NCI-H446 (cell line): ENCODE measurements around the gene HMOX1.
A peak's percentile ranks its signal among the peaks of the same experiment; 100 is the strongest.
"Not testable (repeated sequence)": the region's sequence is repeated elsewhere in the genome, so short reads cannot be mapped to it uniquely, and the experiment has no call there.

Experiments used
- DNase-seq, 2 experiments: peaks; one replicate each; lab custom pipeline; 2025; lab: John Stamatoyannopoulos, UW

HMOX1 gene

DNA sequence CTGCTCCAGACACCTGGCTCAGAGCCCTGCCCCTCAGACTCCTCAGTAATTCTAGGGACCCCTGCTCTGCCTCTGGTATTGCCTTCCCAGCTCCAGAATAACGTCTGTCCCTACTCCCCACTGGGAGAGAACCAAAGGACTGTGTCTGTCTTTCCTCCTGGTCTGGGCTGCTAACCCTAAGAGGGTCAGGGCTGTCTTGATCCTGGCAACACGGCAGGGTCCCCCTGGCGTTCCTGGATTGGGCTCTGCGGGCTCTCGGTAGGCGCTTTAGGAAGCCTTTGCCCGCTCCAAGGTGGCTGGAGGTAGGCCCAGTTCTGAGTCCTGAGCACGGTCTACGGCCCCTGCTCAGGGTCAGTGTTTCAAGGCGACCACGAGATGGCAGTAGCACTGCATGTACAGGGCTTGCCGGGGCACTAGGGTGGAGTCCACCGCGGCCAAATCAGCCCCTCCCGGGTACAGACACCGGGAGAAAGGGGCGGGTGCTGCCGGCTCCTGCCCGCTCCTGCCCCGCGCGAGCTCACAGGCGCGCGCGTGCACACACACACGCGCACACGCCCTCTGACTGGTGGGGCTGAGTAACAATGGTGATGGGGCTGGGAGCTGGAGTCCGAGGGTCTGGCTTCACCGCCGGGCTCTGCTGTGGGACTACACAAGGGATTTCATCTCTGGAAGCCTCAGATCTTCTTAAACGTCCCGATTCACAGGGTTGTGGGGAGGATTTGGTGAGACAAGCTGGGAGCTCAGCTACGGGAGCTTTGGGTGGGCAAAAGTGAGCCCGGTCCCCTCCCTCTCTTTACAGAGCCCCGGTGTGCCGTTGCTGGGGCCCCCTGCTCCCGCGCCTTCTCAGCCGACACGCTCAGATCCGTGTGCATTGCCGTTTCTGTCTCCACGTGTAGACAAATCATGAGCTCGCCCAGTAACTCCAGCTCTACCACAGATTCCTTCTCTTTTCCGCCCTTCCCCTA, 30.1 kb upstream of the HMOX1 start:
- peak; percentile 64 to 91 for DNase-seq

DNA sequence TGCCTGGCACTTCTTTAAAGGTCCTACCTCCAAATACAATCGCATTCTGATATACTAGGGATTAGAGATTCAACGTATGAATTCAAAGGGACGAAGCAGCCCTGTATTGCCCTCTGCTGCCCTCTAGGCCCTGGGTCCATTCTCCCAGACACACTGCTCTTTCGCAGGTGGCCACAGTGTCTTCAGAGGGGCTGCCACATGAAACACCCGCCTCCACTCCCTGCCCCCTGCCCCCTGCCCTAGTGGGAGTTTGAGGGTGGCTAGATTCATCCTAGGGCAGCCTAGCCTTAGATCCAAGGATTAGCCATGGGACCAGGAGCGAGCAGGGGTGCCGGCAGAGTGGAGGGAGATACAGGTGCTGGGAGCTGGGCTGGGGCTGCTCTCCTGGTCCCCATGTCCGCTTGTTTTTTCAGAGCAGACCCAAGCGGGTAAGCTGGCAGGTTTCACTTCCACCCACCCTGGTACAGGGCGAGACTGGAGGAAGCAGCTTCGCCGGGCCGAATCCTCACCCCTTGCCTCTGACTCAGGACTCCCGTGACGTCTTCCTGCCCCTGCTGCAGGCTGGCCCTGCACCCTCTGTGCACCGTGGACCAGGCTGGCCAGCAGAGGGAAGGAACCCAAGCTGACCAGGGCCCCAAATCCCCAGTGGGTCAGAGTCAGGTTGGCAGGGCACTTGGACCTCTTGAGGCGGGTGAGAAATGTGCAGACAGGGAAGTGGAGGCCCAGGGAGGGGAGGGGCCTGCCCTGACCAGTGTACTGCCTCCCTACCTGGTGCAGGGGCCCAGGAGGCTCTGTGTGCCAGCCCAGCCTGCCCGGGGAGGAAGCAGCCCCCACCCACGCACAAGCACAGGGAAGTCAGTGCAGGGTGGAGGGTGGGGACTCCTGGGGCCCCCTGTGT, 28.4 kb upstream of the HMOX1 start:
- DNase-seq = no peak

DNA sequence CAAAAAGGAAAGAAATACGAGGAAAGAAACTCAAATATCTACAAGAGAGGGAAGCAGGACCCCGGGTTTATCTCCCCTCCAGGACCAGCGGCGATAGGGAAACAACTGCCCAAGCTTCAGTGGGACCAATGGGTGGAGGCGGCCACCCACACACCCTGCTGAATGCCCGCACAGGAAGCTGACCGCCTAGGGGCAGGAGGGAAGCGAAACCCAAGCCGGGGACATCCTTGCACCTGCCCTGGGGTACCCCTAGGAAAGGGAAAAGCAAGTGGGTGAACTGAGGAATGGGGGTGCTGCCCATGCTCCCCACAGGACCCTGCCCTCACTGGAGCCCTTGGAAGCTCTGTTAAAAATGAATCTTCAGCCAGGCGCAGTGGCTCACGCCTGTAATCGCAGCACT, 27.6 kb upstream of the HMOX1 start:
- no peak for DNase-seq

DNA sequence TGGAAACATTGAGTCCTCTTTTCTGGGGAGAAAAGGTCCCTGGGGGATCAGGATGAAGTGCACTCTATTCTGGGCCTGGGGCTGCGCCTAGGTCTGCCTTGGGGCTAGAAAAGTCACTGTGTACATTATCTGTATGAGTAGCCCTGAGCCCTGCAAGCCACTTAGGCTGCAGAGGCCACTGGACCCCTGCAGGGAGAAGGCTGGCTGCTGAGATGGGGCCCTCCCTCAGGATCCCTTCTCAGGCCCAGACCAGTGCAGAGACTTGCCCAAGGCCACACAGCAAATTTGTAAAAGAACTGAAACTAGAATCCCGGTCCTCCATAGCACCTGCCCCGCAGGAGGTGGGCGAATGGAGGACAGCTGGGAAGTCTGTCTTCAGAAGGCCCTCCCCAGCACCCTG, 26.8 kb upstream of the HMOX1 start:
- no peak for DNase-seq

DNA sequence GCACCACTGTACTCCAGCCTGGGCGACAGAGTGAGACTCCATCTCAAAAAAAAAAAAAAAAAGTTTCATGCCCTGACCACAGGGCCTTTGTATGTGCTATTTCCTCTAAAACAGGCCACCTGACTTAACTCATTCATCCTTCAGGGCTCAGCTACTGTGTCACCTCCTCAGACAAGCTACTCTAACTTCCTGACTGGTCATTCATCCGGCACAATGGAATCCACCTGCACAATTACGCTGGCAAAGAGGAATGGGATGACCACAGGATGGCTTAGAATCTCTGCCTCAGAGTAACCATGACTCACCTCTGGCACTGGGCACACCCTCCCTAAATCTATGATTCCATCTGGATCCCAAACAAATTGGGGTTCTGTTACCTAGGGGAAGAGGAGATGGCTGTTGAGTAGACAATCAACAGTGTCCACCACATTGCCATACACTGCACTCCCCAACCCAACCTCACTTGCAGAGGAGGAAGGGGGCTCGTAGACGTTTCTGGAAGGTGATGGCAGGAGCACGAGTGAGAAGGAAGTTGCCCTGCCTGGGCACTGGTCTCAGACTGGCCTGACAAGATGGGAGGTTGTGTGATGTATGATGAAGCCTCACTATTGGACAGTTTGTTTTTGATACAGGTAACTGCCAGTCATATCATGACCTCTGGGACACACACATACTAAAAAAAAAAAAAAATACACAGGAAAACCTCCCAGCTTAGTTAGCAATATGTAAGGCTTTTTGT, 22.8 kb upstream of the HMOX1 start:
- DNase-seq = no peak

DNA sequence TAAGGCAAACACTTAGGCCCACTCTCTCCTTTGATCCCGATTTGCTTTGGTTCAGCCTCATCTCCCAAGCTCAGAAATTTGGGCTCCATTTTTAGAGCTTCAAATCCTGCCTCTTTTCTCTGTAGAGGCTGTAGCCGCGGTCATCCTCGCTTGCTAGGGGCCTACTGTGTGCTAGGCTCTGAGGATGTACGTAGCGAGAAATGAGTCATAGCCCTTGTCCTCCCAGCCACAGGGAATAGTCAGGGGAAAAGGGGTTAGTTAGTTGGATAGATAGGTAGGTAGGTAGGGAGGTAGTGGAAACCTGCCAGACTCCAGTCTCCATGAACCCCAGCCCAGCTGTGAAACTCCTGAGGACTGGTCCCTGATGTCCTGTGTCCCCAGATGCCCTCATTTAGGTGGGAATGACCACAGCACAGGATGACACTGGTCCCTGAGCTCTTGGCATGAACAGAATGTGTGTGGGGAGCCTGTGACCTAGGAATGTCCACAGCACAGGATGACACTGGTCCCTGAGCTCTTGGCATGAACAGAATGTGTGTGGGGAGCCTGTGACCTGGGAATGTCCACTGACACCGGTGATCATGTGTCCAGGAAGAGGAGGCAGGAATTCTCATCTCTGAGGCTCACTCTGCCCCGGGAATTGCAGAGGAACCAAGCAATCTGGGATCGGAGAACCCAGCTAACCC, 21.4 kb upstream of the HMOX1 start:
- DNase-seq = no peak

DNA sequence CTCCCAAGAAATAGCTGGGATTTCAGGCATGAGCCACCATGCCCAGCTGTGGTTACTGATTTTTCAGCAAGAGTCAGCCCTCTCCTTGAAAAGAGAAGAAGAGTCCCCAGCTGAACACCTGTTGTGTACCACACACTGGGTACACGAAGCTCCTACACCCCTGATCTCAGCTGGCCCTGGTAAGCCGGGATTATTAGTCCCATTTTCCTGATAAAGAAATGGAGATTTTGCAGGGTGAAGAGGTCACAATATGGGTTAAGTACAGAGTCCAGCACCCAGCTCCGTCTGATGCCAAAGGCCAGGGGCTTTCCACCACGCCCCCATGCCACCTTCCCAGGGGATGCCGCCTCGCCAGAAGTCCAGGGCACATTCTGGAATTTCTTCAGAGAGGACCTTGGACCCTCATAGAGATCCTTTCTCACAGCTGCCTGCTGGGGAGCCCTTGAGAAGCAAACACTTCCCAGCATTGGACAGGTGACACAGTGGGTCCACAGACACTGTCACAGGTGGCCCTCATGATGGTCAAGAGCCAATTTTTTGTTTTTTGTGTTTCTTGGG, 19.8 kb upstream of the HMOX1 start:
- no peak for DNase-seq

DNA sequence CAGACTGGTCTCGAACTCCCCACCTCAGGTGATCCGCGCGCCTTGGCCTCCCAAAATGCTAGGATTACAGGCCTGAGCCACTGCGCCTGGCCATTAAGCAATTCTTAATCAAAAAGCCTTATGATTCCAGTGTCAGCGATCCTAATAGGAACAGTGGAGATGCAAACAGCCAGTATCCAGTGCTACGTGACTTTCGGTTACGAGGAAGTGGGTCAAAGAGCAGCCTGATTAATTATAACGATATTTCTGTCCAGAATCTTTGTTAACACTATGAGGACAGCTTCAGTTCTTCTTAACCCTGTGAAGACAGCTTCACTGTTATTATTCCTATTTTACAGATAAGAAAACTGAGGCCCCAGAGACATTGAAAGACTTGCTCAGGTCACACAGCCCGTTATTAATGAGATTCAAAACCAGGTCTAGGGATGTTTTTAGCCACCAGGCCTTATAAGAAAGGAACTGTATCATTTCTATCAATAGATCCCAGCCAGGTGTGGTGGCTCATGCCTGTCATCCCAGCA, 17.3 kb upstream of the HMOX1 start:
- DNase-seq = no peak

DNA sequence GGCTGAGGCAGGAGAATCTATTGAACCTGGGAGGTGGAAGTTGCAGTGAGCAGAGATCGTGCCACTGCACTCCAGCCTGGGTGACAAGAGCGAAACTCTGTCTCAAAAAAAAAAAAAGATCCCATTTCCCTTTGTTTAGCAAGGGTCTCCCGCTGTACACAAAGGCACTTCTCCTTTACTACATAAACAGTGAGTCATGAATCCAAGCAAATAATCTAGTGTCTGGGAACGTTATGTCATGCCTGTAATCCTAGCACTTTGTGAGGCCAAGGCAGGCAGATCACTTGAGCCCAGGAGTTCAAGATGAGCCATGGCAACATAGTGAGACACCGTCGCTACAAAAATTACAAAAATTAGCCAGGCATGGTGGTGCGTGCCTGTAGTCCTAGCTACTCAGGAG, 16.7 kb upstream of the HMOX1 start:
- not testable (repeated sequence) for DNase-seq

DNA sequence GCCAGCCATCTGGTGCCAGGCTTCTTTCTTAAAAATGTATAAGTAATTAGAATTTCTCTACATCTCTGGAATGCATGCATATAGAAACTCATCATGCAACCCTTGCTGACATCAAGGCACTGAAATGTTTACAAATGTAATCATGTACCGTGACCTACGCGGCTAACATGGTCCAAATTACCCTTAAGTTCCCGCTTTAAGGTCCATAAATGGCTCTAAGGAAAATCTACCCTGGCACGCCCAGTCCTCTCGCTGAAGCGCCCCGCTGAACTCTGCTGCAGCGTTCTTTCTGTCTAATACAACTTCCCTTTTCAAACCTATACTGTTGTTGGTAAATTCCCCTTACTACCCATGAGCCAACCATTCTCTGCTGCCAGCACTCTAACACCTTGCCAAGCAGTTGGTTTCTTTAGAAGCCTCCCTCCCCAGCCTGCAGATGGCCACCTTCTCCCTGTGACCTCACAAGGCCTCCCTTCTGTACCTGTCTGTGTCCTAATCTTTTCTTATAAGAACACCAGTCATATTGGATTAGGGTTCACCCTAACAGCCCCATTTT, 13.5 kb upstream of the HMOX1 start:
- no peak for DNase-seq

DNA sequence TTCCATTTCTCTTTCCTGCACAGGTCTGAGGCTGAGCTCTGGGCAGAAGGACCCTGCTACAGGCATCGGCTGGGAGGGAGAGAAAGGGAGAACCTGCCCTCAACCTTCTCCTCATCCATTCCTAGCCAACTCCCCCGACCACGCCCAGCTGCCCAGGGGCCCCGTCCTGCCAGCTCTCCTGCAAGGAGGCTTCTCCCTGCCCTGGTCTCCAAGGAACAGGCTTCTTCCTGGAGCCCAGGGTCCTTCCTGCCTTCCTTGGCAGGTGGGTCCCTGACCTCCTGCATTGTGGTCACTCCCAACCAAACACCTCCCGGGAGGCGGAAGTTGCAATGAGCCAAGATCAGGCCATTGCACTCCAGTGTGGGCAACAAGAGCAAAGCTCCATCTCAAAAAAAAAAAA, 12.5 kb upstream of the HMOX1 start:
- no peak for DNase-seq

DNA sequence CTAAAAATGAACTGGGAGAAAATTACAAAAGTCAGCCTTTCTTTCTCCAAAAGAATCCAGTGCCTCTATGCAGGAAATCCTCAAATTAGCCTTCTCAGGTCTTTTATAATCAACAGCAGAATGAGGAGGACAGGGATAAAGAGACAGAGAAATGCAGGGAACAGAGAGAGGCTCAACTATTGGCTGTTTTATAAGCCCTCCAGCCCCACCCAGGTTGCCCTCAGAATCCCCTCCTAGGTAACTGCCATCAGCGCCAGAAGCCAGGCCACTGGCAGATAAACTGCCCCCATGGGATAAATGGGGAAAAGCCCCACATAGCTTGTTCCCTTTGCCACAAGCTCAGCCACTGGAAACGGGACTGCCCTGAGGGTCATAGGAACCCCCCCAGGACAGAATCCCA, 10.9 kb upstream of the HMOX1 start:
- no peak for DNase-seq

DNA sequence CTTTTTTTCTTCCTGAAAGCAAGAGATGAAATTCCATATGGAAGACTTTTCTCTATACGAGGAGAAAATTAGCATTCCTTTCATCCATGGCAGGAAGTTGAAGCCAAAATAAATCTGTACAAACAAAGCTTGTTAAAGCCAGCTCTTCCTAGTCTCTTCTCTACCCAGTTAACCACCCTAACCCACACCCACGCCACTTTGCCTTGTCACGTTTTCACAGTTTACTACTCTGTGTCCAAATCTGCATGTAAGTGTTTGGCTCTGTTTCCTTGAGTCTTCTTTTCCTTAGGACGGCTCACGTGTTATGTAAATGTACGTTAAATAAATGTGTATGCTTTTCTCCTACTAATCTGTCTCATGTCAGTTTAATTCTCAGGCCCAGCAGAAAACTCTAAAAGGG, 7.1 kb upstream of the HMOX1 start:
- DNase-seq = no peak

DNA sequence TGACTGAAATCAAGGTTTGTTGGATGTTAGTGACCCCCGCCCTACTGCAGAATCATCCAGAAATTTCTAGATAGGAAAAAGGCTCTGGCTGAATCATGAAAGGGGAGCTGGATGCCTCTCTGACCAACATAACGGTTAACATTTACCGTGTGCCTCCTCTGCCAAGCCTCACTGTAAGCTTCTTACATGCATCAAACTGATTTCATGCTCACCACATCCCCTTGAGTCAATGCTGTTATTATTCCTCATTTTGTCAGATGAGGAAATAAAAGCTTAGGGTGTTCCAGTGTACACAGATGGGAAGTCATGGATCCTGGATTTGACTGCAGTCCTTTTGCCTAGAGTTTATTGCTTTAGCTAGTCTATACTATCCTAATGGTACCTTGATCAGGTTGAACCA, 5.9 kb upstream of the HMOX1 start:
- no peak for DNase-seq

DNA sequence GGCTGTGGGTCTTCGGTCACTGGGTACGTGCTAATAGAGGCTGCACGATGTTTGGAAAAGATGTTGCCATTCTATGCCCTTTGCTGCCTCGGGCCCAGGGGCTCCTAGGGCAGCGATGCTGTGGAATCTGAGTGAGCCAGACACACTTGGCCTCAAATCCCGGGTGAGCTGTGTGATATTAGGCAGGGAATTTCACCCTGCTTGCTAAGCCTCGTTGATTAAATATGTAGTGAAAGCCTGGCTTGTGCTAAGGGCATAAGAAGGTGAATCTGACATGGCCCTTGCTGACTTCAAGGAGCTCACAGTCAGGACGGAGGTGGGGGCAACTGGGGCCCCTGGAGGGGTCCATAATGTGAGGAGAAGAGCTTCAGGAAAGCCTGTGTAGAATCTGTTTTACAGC, 5.4 kb upstream of the HMOX1 start:
- DNase-seq = no peak

DNA sequence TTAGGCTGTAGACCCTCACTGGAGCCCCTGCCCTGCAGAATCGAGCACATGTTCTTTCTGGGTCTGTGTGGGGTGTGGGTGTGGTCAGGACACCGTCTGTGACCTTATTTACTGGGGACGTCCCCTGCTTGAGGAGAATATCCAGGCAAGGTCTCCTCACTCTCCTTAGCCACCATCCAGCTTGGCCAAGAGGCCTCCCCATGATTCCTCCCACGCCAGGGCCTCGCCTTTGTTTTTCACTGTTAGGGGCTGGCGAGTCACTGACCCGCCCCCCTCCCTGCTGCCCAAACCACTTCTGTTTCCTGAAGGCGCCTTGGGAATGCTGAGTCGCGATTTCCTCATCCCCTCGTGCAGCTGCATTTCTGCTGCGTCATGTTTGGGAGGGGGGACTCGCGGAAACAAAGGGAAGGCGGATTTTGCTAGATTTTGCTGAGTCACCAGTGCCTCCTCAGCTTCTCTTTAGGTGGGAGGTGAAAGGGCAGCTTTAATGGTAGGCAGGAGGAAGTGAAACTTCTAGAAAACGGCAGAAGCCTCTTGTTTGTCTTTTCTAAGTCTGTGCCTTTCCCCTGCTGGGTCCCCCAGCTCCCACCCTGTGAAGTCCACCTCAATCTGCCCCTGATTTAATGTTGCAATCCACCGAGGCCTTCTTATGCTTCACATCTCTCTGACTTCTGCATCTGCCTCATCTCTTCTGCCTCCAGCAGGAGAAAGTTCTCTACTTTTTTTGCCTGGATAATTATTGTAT, 4.0 kb upstream of the HMOX1 start:
- no peak for DNase-seq

DNA sequence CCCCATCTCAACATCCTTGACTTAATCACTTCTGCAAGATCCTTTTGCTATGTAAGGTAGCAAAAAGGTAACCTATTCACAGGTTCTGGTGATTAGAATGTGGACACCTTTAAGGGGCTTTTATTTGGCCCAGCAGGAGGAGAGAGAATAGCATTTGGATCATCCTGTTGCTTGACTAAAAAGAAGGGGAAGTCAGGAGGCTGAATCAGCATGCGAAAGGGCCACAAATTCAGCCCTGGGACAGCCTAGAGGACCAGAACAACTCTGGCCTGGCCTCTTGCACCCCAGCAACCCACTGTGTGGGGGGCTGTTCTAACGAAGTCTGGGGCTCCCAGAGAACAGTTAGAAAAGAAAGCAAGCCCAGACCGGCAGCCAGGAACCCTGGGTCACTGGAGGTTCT, 3.2 kb upstream of the HMOX1 start:
- DNase-seq = no peak

DNA sequence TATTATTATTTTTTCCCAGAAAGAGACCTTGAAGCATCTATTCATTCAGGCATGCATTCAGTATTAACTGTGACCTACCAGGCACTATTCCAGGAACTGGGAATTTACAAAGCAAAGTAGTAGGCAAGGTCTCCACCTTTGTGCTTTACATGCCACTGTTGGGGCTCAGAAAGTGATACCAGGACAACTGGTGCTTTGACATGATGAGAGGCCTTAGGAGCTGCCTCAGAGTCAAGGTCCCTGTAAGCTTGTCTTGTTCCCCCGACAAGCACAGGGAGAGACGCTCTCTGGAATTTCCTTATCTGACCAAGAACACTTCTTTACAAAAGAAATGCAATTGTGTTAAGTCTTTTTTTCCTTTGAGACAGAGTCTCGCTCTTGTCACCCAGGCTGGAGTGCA, 2.3 kb upstream of the HMOX1 start:
- no peak for DNase-seq

DNA sequence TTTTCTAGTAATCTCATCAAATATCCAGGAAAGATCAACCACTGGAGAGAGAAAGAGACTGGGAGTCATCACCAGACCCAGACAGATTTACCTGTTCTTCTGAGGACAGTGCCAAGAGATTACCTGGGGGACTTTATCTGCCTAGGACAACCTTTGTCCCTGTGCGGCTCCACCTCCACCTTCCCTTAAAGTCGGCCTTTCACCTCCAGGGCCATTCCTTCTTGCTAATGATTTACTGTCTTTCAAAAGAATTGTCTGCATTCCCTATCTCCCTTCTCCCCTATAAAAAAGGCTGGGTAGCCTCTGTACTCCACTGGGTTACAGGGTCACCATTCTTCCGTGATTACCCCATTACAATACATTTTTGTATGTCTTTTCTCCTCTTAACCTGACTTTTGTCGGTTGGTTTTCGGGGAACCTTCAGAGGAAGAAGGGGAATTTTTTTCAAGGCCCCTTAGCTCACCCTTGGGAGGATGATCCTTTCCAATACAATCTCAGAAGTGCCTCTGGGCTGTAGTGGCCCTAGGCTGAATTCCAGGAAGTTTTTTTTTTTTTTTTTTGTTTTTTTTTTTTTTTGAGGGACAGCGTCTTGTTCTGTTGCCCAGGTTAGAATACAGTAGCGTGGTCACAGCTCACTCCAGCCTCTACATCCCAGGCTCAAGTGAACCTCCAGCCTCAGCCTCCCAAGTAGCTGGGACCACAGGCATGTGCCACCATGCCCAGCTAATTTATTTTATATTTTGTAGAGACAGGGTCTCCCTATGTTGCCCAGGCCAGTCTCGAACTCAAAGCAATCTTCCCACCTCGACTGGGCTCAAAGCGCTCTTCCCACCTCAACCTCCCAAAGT, 1.5 kb upstream of the HMOX1 start:
- DNase-seq = no peak
